BE2C (cell line): Measurements from ENCODE around the gene ARMH1.

Experiments
- DNase-seq: peaks from one replicate; pipeline ENCODE4 v3.0.0-alpha.2; 2020
- H3K27me3 ChIP-seq: fragments of 250-450 bp; sonication (Bioruptor Pico); 2 replicates; pipeline ENCODE4 v1.5.1; 2020; ENCODE audit warnings: mild to moderate bottlenecking
- H3K36me3 ChIP-seq: fragments of 250-450 bp; sonication (Bioruptor Pico); 2 replicates; pipeline ENCODE4 v1.5.1; 2020; ENCODE audit warnings: mild to moderate bottlenecking
- H3K4me1 ChIP-seq: fragments of 250-450 bp; sonication (Bioruptor Pico); 2 replicates; pipeline ENCODE4 v1.5.1; 2020
- H3K4me3 ChIP-seq: 2 replicates; pipeline ENCODE4 v1.5.1; 2011; ENCODE audit warnings: low read depth, low read length
- H3K9me3 ChIP-seq: fragments of 250-450 bp; sonication (Bioruptor Pico); 2 replicates; pipeline ENCODE4 v1.5.1; 2020
- TF ChIP-seq, protein P1 (sequence below): IDR thresholded peaks from 2 replicates; pipeline ENCODE4 v1.5.1; 2012; ENCODE audit warnings: mild to moderate bottlenecking, low read depth, low read length

The ARMH1 gene

DNA sequence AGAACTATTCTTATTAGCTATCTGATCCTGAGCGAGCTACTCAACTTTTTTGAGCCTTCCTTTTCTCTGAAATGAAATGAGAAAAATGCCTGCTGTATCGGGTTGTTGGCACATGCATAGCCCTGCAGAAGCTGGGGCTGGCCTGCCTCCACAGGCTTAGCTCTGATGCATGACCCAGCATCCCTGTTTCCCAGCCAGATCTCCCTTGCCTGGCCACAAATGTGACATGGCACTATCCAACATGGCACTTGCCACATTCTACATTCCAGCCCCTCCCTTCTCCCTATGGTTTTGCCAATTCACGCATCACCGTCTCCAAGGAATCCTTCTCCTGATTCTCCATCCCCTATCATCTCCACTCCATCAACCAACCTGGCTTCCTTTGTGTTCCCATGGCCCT is 42.6 kb downstream of the ARMH1 start:
- TF ChIP-seq, protein P1, sequence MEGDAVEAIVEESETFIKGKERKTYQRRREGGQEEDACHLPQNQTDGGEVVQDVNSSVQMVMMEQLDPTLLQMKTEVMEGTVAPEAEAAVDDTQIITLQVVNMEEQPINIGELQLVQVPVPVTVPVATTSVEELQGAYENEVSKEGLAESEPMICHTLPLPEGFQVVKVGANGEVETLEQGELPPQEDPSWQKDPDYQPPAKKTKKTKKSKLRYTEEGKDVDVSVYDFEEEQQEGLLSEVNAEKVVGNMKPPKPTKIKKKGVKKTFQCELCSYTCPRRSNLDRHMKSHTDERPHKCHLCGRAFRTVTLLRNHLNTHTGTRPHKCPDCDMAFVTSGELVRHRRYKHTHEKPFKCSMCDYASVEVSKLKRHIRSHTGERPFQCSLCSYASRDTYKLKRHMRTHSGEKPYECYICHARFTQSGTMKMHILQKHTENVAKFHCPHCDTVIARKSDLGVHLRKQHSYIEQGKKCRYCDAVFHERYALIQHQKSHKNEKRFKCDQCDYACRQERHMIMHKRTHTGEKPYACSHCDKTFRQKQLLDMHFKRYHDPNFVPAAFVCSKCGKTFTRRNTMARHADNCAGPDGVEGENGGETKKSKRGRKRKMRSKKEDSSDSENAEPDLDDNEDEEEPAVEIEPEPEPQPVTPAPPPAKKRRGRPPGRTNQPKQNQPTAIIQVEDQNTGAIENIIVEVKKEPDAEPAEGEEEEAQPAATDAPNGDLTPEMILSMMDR, result no peak
- H3K27me3 ChIP-seq, result no peaks in the 10 kb centered on the region
- no peaks in the 10 kb centered on the region for H3K36me3 ChIP-seq
- H3K4me1 ChIP-seq, result no peaks in the 10 kb centered on the region
- DNase-seq, result no peak
- H3K4me3 ChIP-seq, result no peak overlapping the region
- no peaks in the 10 kb centered on the region for H3K9me3 ChIP-seq

DNA sequence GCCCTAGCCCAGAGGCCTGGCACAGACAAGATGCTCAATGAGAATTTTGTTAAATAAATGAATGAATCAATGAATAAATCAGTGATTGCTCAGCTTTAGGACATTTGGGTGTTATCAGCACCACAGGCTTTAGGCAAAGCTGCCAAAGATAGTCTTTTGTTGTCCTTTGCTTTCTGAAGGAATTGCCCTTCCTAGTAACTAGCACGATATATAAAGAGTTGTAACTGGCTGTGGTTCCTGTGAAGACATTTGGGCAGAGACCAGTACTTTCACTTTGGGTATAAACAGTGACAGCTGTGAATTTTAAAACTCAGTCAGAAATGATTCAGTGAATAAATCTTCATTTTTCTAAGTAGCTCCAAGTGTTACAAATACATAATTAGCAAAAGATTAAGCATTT is 43.1 kb downstream of the ARMH1 start:
- TF ChIP-seq, protein P1, result no peak
- no peak for DNase-seq
- Histone ChIP-seq H3K4me1 (no peaks in the 10 kb centered on the region), H3K27me3 (no peaks in the 10 kb centered on the region), H3K36me3 (no peaks in the 10 kb centered on the region), H3K9me3 (no peaks in the 10 kb centered on the region), H3K4me3 (no peak overlapping the region)

DNA sequence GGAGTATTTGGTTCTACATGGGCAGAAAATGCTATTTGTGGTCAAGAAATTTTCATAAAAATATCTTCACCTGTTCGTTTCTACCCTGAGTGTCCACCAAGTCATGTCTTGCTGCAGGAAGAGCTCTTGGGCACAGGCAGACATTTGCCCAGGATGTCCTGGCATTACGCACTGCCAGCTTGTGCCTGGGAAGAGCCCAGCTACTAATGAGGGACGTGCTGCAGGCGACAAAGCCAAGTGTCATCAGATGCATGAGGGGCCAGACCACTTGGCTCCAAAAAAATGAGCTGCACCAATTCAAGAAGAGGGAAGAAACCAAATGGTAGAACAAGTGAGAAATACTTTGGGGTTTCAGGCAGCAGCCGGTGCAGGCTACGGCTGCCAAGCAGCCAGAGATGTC is 43.6 kb downstream of the ARMH1 start:
- no peaks in the 10 kb centered on the region for H3K36me3 ChIP-seq
- DNase-seq, result no peak
- no peaks in the 10 kb centered on the region for H3K27me3 ChIP-seq
- no peaks in the 10 kb centered on the region for H3K9me3 ChIP-seq
- H3K4me1 ChIP-seq, result no peaks in the 10 kb centered on the region
- no peak overlapping the region for H3K4me3 ChIP-seq
- TF ChIP-seq, protein P1, result no peak

DNA sequence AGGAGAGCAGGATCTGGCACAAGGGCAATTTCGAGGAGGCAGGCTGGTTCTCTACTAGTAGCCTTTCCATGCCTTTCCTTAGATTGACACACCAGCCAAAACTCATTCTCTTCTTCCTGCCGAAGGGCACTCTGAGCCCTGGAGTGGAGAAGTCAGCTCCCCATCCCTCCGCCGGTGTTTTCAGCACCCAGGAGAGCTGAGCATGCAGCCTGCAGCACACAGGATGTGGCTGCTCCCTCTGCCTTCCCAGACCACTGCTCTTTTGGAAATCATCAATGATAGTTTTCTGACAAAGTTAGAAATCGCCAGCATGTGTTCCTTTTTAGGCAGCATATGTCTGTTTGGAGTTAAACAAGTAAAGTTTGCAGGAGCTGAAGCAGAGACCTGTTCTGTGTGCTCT is 44.8 kb downstream of the ARMH1 start:
- Histone ChIP-seq H3K9me3 (no peaks in the 10 kb centered on the region), H3K36me3 (no peaks in the 10 kb centered on the region), H3K27me3 (no peaks in the 10 kb centered on the region), H3K4me1 (no peaks in the 10 kb centered on the region), H3K4me3 (no peak overlapping the region)
- no peak for DNase-seq
- TF ChIP-seq, protein P1, result no peak

DNA sequence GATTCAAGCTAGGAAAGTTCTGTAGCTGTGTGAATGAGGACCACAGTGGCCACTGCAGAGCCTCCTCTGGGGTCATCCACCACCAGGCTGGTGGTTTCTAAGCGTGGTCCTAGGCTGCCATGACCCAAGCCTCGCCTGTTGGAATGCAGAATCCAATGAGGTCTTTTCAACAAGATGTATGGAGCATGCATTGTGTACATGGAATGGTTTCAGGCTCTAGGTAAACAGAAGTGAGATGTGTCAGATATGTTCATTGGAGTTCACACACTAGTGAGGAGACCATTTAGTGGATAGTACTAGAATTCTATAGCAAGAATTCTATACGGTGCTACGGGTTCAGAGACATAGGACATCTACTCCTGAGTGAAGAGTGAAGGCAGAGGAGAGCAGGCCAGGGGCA is 45.8 kb downstream of the ARMH1 start:
- no peaks in the 10 kb centered on the region for H3K9me3 ChIP-seq
- H3K27me3 ChIP-seq, result no peaks in the 10 kb centered on the region
- no peak for DNase-seq
- H3K4me1 ChIP-seq, result no peaks in the 10 kb centered on the region
- H3K36me3 ChIP-seq, result no peaks in the 10 kb centered on the region
- TF ChIP-seq, protein P1, result no peak
- no peak overlapping the region for H3K4me3 ChIP-seq

DNA sequence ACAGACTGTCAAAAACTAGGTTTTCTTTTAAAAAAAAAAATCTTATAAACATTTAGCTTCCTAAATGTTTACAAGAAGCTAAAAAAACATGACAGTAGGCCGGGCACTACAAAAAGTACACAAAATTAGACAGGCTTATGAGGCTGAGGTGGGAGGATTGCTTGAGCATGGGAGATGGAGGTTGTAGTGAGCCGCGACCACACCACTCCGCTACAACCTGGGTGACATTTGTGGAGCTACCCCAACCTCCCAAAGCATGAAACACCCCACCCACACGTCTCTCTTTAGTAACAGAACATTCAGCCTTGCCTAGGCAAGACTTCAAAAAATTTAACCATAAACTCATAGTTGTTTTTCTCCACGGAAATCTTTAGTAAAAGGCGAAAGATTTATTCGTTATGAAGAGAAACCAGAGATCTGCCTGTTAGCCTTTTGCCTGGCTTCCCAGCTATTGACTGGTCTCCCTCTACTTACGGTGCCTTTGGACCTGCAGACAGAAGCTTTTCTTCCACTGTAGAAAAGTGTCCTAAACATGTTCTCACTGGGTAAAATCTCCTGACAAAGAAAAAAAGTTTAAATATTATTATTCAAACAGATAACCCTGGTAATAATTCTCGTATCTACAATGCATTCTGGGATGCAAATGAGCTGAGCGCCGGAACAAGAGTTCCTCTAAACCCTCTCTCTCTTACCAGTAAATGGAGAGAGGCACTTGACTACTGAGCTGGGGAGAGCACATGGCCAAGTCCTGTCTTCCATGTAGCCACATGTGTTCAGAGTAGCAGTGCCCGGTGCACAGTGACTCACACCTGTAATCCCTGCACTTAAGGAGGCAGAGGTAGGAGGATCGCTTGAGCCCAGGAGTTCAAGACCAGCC is 47.2 kb downstream of the ARMH1 start:
- H3K4me1 ChIP-seq, result no peaks in the 10 kb centered on the region

More for the DNA sequence above, 47.2 kb downstream of the ARMH1 start:
- Histone ChIP-seq H3K27me3 (no peaks in the 10 kb centered on the region), H3K36me3 (no peaks in the 10 kb centered on the region), H3K9me3 (no peaks in the 10 kb centered on the region), H3K4me3 (no peak overlapping the region)
- TF ChIP-seq, protein P1, result no peak
- DNase-seq, result peak; percentile 78
